Measurements from ENCODE around the gene TM9SF4. TPM values are rescaled to one million over a fixed set of nuclear protein-coding genes. Genes with fewer than 3 reads are reported as not detected.

TM9SF4 gene
- total RNA-seq, 1 experiment from 2014 or later: 67.8 TPM

DNA sequence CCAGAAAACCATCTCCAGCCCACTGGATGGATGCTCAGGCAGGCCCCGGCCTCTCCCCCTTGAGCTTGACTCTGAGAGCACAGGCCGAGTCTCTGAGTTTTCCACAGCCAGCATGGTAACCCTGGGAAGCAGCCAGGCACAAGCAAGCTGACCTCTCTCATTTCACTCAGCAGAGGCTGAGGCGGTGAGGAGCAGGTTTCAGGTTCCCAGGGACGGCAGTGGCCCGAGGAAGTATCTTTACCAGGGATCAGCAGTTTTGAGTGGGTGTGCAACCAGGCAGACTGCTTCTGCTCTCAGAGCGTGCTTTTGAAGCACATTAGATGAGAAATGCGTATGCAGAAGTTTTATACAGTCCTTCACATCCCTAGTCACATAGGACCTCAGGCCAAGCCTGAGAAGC, 44.8 kb upstream of the TM9SF4 start:
- no peaks in the 10 kb centered on the region for H4K20me1 ChIP-seq (ENCODE audit: insufficient read depth)
- no peak overlapping the region for H3K4me2 ChIP-seq
- no peak overlapping the region for H2AFZ ChIP-seq
- H3K9me3 ChIP-seq (ENCODE audit: insufficient read depth, low read depth): no peaks in the 10 kb centered on the region
- H3K27me3 ChIP-seq (ENCODE audit: insufficient read depth, low read depth): peaks cover 43% of the 10 kb centered on the region
- no peaks in the 10 kb centered on the region for H3F3A ChIP-seq (ENCODE audit: insufficient read depth, low read depth)
- H3K79me2 ChIP-seq (ENCODE audit: low read depth): no peaks in the 10 kb centered on the region
- peaks cover 5% of the 10 kb centered on the region; the same call in 1 of the 2 replicates for H3K4me1 ChIP-seq (replicated peaks; ENCODE audit: insufficient read depth)
- intact Hi-C loops (cut with micrococcal nuclease; ENCODE audit: unreplicated experiment): no loop called here
- H3K27ac ChIP-seq: no peak overlapping the region
- TF ChIP-seq EZH2 (IDR thresholded peaks at IDR 0.05; ENCODE audit: low read depth): no peak
- TF ChIP-seq, protein P1, sequence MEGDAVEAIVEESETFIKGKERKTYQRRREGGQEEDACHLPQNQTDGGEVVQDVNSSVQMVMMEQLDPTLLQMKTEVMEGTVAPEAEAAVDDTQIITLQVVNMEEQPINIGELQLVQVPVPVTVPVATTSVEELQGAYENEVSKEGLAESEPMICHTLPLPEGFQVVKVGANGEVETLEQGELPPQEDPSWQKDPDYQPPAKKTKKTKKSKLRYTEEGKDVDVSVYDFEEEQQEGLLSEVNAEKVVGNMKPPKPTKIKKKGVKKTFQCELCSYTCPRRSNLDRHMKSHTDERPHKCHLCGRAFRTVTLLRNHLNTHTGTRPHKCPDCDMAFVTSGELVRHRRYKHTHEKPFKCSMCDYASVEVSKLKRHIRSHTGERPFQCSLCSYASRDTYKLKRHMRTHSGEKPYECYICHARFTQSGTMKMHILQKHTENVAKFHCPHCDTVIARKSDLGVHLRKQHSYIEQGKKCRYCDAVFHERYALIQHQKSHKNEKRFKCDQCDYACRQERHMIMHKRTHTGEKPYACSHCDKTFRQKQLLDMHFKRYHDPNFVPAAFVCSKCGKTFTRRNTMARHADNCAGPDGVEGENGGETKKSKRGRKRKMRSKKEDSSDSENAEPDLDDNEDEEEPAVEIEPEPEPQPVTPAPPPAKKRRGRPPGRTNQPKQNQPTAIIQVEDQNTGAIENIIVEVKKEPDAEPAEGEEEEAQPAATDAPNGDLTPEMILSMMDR (conservative IDR thresholded peaks at IDR 0.05): no peak
- ChIA-PET POLR2A (ENCODE audit: unreplicated experiment) (interaction anchor here (0.6 kb wide), 1 partner anchor 43 kb away, joined by 4 read pairs; no protein-coding TSS in a partner anchor), CTCF (no interaction called here)
- DNase-seq: no peak
- no peaks in the 10 kb centered on the region for H3K9me2 ChIP-seq (ENCODE audit: insufficient read depth)
- no peak overlapping the region for H3K4me3 ChIP-seq
- H3K36me3 ChIP-seq (ENCODE audit: low read depth): no peaks in the 10 kb centered on the region
- BruUV-seq (replicated peaks): no TSS peak

GRCh38 chr20:32067234-32067821, 42.2 kb upstream of the TM9SF4 start:
- no peak overlapping the region for H3K4me2 ChIP-seq
- no peaks in the 10 kb centered on the region for H3F3A ChIP-seq (ENCODE audit: insufficient read depth, low read depth)
- CTCF ChIA-PET: no interaction called here
- no peak overlapping the region for H2AFZ ChIP-seq
- H3K9me2 ChIP-seq (ENCODE audit: insufficient read depth): no peaks in the 10 kb centered on the region
- no peaks in the 10 kb centered on the region for H3K79me2 ChIP-seq (ENCODE audit: low read depth)
- peaks cover 5% of the 10 kb centered on the region; the same call in 1 of the 2 replicates for H3K4me1 ChIP-seq (replicated peaks; ENCODE audit: insufficient read depth)
- no peaks in the 10 kb centered on the region for H4K20me1 ChIP-seq (ENCODE audit: insufficient read depth)
- peaks cover 29% of the 10 kb centered on the region for H3K27me3 ChIP-seq (ENCODE audit: insufficient read depth, low read depth)
- no peaks in the 10 kb centered on the region for H3K9me3 ChIP-seq (ENCODE audit: insufficient read depth, low read depth)
- no peak overlapping the region for H3K27ac ChIP-seq
- no peak overlapping the region for H3K4me3 ChIP-seq
- BruUV-seq (replicated peaks): no TSS peak
- intact Hi-C loops (cut with micrococcal nuclease; ENCODE audit: unreplicated experiment): no loop called here
- POLR2A ChIA-PET (ENCODE audit: unreplicated experiment): interaction anchor here (0.6 to 0.7 kb wide), 2 partner anchors 173 to 1117 kb away, joined by 3 to 8 read pairs; no protein-coding TSS in a partner anchor
- TF ChIP-seq EZH2 (IDR thresholded peaks at IDR 0.05; ENCODE audit: low read depth): no peak
- TF ChIP-seq, protein P1 (conservative IDR thresholded peaks at IDR 0.05): no peak
- H3K36me3 ChIP-seq (ENCODE audit: low read depth): no peaks in the 10 kb centered on the region
- DNase-seq: peak; percentile 55 to 75

GRCh38 chr20:32068174-32068573, 41.3 kb upstream of the TM9SF4 start:
- Histone ChIP-seq H3K27me3 (ENCODE audit: insufficient read depth, low read depth) (peaks cover 20% of the 10 kb centered on the region), H3F3A (ENCODE audit: insufficient read depth, low read depth) (no peaks in the 10 kb centered on the region), H3K4me2 (no peak overlapping the region), H3K36me3 (ENCODE audit: low read depth) (no peaks in the 10 kb centered on the region), H3K9me3 (ENCODE audit: insufficient read depth, low read depth) (no peaks in the 10 kb centered on the region), H3K27ac (no peak overlapping the region), H3K9me2 (ENCODE audit: insufficient read depth) (no peaks in the 10 kb centered on the region), H3K4me1 (replicated peaks; ENCODE audit: insufficient read depth) (peaks cover 5% of the 10 kb centered on the region; the same call in 1 of the 2 replicates), H3K79me2 (ENCODE audit: low read depth) (no peaks in the 10 kb centered on the region), H2AFZ (no peak overlapping the region), H3K4me3 (no peak overlapping the region), H4K20me1 (ENCODE audit: insufficient read depth) (no peaks in the 10 kb centered on the region)
- DNase-seq: no peak
- intact Hi-C loops (cut with micrococcal nuclease; ENCODE audit: unreplicated experiment): no loop called here
- no peak for TF ChIP-seq EZH2 (IDR thresholded peaks at IDR 0.05; ENCODE audit: low read depth)
- TF ChIP-seq, protein P1 (conservative IDR thresholded peaks at IDR 0.05): no peak
- BruUV-seq (replicated peaks): no TSS peak
- CTCF ChIA-PET: no interaction called here
- POLR2A ChIA-PET (ENCODE audit: unreplicated experiment): no interaction called here
